Neural cell (in vitro differentiated cells): Measurements from ENCODE around the gene CEP170B.

ENCODE experiments used
- EZH2 ChIP-seq: fragments of 200-600, 300-800 bp; shearing (Covaris generic), sonication (generic); IDR thresholded peaks from 2 replicates; pipeline ENCODE4 v1.6.1; 2014; ENCODE audit warnings: antibody characterized with exemption, low read length, borderline replicate concordance, mild to moderate bottlenecking; ENCODE audit not compliant: insufficient read depth, poor library complexity, severe bottlenecking
- POLR2AphosphoS5 ChIP-seq: IDR thresholded peaks from 2 replicates; pipeline ENCODE4 v1.6.1; 2012
- RAD21 ChIP-seq: fragments of 450-650 bp; conservative IDR thresholded peaks from 2 replicates; pipeline ENCODE4 v1.6.1; 2014; ENCODE audit warnings: antibody characterized with exemption, mild to moderate bottlenecking, moderate library complexity
- TF ChIP-seq, protein P1 (sequence below): fragments of 450-650 bp; IDR thresholded peaks from 2 replicates; pipeline ENCODE4 v1.5.1; 2014; ENCODE audit warnings: antibody characterized with exemption, mild to moderate bottlenecking, moderate library complexity; ENCODE audit not compliant: poor library complexity, severe bottlenecking
- TF ChIP-seq, protein P2 (sequence below): IDR thresholded peaks from 2 replicates; pipeline ENCODE4 v1.6.1; 2012; ENCODE audit warnings: borderline replicate concordance

DNA sequence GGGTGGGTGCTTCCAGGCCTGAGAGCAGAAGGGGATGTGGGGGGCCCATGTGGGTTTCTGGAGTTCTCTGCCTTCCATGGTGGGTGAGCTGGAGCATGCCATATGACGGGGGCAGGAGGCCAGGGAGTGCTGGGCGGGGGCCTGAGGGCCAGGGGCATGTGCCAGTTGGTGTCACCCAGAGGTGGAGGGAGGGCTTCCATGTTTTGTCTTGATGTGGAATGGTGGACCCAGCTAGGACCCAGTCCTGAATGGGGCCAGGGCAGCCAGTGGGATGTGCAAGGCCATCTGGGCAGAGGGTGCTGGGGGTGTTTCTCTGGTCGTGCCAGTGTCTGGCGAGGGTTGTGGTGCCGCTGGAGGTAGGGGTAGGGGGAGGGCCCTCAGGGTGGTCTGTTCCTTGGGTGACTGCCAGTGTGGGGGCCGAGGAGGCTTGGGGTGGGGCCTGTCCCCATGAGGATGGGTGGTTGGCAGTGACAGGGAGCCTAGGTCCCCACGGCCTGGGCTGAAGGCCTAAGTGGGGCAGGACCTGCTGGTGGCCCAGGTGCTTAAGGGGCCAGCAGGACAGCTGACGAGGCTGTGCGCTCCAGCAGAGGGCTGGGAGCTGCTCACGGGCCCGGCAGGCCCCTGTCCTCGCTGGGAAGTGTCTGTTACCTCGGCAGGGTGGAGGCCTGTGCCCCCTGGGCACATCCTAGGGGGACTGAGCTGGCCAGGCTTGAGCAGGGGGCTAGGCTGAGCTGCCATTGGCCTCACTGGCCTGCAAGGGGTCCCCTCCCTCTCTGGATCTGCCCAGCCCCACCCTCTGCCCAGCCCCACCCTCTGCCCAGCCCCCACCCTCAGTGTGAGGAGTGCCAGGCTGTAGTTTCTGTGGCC lies 26.8 kb downstream of the CEP170B start:
- TF ChIP-seq, protein P1, sequence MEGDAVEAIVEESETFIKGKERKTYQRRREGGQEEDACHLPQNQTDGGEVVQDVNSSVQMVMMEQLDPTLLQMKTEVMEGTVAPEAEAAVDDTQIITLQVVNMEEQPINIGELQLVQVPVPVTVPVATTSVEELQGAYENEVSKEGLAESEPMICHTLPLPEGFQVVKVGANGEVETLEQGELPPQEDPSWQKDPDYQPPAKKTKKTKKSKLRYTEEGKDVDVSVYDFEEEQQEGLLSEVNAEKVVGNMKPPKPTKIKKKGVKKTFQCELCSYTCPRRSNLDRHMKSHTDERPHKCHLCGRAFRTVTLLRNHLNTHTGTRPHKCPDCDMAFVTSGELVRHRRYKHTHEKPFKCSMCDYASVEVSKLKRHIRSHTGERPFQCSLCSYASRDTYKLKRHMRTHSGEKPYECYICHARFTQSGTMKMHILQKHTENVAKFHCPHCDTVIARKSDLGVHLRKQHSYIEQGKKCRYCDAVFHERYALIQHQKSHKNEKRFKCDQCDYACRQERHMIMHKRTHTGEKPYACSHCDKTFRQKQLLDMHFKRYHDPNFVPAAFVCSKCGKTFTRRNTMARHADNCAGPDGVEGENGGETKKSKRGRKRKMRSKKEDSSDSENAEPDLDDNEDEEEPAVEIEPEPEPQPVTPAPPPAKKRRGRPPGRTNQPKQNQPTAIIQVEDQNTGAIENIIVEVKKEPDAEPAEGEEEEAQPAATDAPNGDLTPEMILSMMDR: no peak
- TF ChIP-seq EZH2: no peak
- TF ChIP-seq, protein P2, sequence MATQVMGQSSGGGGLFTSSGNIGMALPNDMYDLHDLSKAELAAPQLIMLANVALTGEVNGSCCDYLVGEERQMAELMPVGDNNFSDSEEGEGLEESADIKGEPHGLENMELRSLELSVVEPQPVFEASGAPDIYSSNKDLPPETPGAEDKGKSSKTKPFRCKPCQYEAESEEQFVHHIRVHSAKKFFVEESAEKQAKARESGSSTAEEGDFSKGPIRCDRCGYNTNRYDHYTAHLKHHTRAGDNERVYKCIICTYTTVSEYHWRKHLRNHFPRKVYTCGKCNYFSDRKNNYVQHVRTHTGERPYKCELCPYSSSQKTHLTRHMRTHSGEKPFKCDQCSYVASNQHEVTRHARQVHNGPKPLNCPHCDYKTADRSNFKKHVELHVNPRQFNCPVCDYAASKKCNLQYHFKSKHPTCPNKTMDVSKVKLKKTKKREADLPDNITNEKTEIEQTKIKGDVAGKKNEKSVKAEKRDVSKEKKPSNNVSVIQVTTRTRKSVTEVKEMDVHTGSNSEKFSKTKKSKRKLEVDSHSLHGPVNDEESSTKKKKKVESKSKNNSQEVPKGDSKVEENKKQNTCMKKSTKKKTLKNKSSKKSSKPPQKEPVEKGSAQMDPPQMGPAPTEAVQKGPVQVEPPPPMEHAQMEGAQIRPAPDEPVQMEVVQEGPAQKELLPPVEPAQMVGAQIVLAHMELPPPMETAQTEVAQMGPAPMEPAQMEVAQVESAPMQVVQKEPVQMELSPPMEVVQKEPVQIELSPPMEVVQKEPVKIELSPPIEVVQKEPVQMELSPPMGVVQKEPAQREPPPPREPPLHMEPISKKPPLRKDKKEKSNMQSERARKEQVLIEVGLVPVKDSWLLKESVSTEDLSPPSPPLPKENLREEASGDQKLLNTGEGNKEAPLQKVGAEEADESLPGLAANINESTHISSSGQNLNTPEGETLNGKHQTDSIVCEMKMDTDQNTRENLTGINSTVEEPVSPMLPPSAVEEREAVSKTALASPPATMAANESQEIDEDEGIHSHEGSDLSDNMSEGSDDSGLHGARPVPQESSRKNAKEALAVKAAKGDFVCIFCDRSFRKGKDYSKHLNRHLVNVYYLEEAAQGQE: no peak
- no peak for TF ChIP-seq POLR2AphosphoS5
- no peak for TF ChIP-seq RAD21
